KOPT-K1 (cell line): ENCODE results near the gene SSNA1.

Experiments
- H3K27ac ChIP-seq: fragments of 200-600 bp; sonication (generic); 2 replicates; pipeline ENCODE4 v1.5.1; 2016; ENCODE audit warnings: antibody characterized with exemption, mild to moderate bottlenecking, low read depth, low read length; ENCODE audit not compliant: poor library complexity, severe bottlenecking
- H3K36me3 ChIP-seq: fragments of 200-600 bp; sonication (generic); 2 replicates; pipeline ENCODE4 v1.5.1; 2017; ENCODE audit warnings: antibody characterized with exemption, mild to moderate bottlenecking, low read length, moderate library complexity; ENCODE audit not compliant: insufficient read depth
- H3K9me3 ChIP-seq: fragments of 200-600 bp; sonication (generic); 2 replicates; pipeline ENCODE4 v1.5.1; 2017; ENCODE audit warnings: antibody characterized with exemption, low read length, mild to moderate bottlenecking; ENCODE audit not compliant: insufficient read depth, poor library complexity, severe bottlenecking

The SSNA1 gene

GRCh38 chr9:137148661-137149060 lies 39.8 kb upstream of the SSNA1 start:
- H3K9me3 ChIP-seq: no peaks in the 10 kb centered on the region
- H3K36me3 ChIP-seq: no peaks in the 10 kb centered on the region
- no peak overlapping the region for H3K27ac ChIP-seq

GRCh38 chr9:137149363-137149762 lies 39.1 kb upstream of the SSNA1 start:
- H3K9me3 ChIP-seq: no peaks in the 10 kb centered on the region
- H3K27ac ChIP-seq: no peak overlapping the region
- no peaks in the 10 kb centered on the region for H3K36me3 ChIP-seq

- Histone ChIP-seq H3K27ac (no peak overlapping the region), H3K9me3 (no peaks in the 10 kb centered on the region), H3K36me3 (no peaks in the 10 kb centered on the region)
Measured at GRCh38 chr9:137149942-137150616, 38.4 kb upstream of the SSNA1 start.

GRCh38 chr9:137150617-137151457 lies 37.6 kb upstream of the SSNA1 start:
- Histone ChIP-seq H3K36me3 (no peaks in the 10 kb centered on the region), H3K9me3 (no peaks in the 10 kb centered on the region), H3K27ac (no peak overlapping the region)

- H3K27ac ChIP-seq: no peak overlapping the region
- no peaks in the 10 kb centered on the region for H3K36me3 ChIP-seq
Measured at GRCh38 chr9:137152844-137153405, 35.6 kb upstream of the SSNA1 start.

GRCh38 chr9:137156567-137157375 lies 31.7 kb upstream of the SSNA1 start:
- H3K36me3 ChIP-seq: no peaks in the 10 kb centered on the region
- H3K27ac ChIP-seq: no peak overlapping the region
- H3K9me3 ChIP-seq: no peaks in the 10 kb centered on the region

More at GRCh38 chr9:137152844-137153405, 35.6 kb upstream of the SSNA1 start:
- H3K9me3 ChIP-seq: no peaks in the 10 kb centered on the region

- H3K27ac ChIP-seq: no peak overlapping the region
- no peaks in the 10 kb centered on the region for H3K36me3 ChIP-seq
- H3K9me3 ChIP-seq: no peaks in the 10 kb centered on the region
Measured at GRCh38 chr9:137157618-137158415, 30.7 kb upstream of the SSNA1 start.

GRCh38 chr9:137158625-137159024 lies 29.9 kb upstream of the SSNA1 start:
- H3K27ac ChIP-seq: no peak overlapping the region
- no peaks in the 10 kb centered on the region for H3K36me3 ChIP-seq
- no peaks in the 10 kb centered on the region for H3K9me3 ChIP-seq

GRCh38 chr9:137159105-137160053 lies 29.1 kb upstream of the SSNA1 start:
- no peaks in the 10 kb centered on the region for H3K36me3 ChIP-seq
- H3K27ac ChIP-seq: no peak overlapping the region
- no peaks in the 10 kb centered on the region for H3K9me3 ChIP-seq

GRCh38 chr9:137160054-137160425 lies 28.4 kb upstream of the SSNA1 start:
- Histone ChIP-seq H3K27ac (no peak overlapping the region), H3K36me3 (no peaks in the 10 kb centered on the region), H3K9me3 (no peaks in the 10 kb centered on the region)

- H3K27ac ChIP-seq: no peak overlapping the region
- no peaks in the 10 kb centered on the region for H3K9me3 ChIP-seq
- no peaks in the 10 kb centered on the region for H3K36me3 ChIP-seq
Measured at GRCh38 chr9:137160716-137161557, 27.5 kb upstream of the SSNA1 start.

- Histone ChIP-seq H3K27ac (no peak overlapping the region), H3K9me3 (no peaks in the 10 kb centered on the region), H3K36me3 (no peaks in the 10 kb centered on the region)
Measured at GRCh38 chr9:137161558-137162486, 26.7 kb upstream of the SSNA1 start.
